HG02798 (cell line): ENCODE measurements around the gene IKZF1.

Source experiments
- ATAC-seq: cut with Tn5 transposase; IDR thresholded peaks from one replicate; pipeline ENCODE4 v1.9.1; 2021; ENCODE audit warnings: mild to moderate bottlenecking; ENCODE audit not compliant: unreplicated experiment, poor library complexity

Gene IKZF1

GRCh38 chr7:50399206-50399605, 94.7 kb downstream of the IKZF1 start:
- ATAC-seq, result no peak

GRCh38 chr7:50399635-50400034, 95.1 kb downstream of the IKZF1 start:
- no peak for ATAC-seq

- no peak for ATAC-seq
Measured at GRCh38 chr7:50400114-50400513, 95.6 kb downstream of the IKZF1 start.

GRCh38 chr7:50404392-50404791, 99.9 kb downstream of the IKZF1 start:
- no peak for ATAC-seq

- peak; percentile 31 for ATAC-seq
Measured at GRCh38 chr7:50405221-50405620, 100.7 kb downstream of the IKZF1 start.

GRCh38 chr7:50406935-50407334, 102.4 kb downstream of the IKZF1 start:
- ATAC-seq, result no peak

GRCh38 chr7:50409856-50410745, 105.6 kb downstream of the IKZF1 start:
- peak; percentile 61 for ATAC-seq

GRCh38 chr7:50411332-50411731, 106.8 kb downstream of the IKZF1 start:
- ATAC-seq, result peak; percentile 24

- no peak for ATAC-seq
Measured at GRCh38 chr7:50412973-50413372, 108.5 kb downstream of the IKZF1 start.

GRCh38 chr7:50413561-50413960, 109.0 kb downstream of the IKZF1 start:
- no peak for ATAC-seq

- ATAC-seq, result no peak
Measured at GRCh38 chr7:50415844-50416364, 111.4 kb downstream of the IKZF1 start.

GRCh38 chr7:50416527-50417182, 112.1 kb downstream of the IKZF1 start:
- ATAC-seq, result peak; percentile 79

- ATAC-seq, result peak; percentile 85
Measured at GRCh38 chr7:50418086-50418515, 113.6 kb downstream of the IKZF1 start.

- no peak for ATAC-seq
Measured at GRCh38 chr7:50418526-50419290, 114.2 kb downstream of the IKZF1 start.

- ATAC-seq, result no peak
Measured at GRCh38 chr7:50421043-50421442, 116.5 kb downstream of the IKZF1 start.

GRCh38 chr7:50422858-50423257, 118.3 kb downstream of the IKZF1 start:
- no peak for ATAC-seq

GRCh38 chr7:50423860-50424259, 119.3 kb downstream of the IKZF1 start:
- ATAC-seq, result no peak

GRCh38 chr7:50425318-50425717, 120.8 kb downstream of the IKZF1 start:
- no peak for ATAC-seq

GRCh38 chr7:50426280-50427045, 121.9 kb downstream of the IKZF1 start:
- no peak for ATAC-seq

- no peak for ATAC-seq
Measured at GRCh38 chr7:50427518-50427917, 123.0 kb downstream of the IKZF1 start.
